ENCODE results near the gene FAAP100.

The FAAP100 gene

GRCh38 chr17:81499601-81499970, 52.6 kb downstream of the FAAP100 start:
- DNase-seq (ENCODE audit: low spot score), result no peak
- TF ChIP-seq, protein P1, sequence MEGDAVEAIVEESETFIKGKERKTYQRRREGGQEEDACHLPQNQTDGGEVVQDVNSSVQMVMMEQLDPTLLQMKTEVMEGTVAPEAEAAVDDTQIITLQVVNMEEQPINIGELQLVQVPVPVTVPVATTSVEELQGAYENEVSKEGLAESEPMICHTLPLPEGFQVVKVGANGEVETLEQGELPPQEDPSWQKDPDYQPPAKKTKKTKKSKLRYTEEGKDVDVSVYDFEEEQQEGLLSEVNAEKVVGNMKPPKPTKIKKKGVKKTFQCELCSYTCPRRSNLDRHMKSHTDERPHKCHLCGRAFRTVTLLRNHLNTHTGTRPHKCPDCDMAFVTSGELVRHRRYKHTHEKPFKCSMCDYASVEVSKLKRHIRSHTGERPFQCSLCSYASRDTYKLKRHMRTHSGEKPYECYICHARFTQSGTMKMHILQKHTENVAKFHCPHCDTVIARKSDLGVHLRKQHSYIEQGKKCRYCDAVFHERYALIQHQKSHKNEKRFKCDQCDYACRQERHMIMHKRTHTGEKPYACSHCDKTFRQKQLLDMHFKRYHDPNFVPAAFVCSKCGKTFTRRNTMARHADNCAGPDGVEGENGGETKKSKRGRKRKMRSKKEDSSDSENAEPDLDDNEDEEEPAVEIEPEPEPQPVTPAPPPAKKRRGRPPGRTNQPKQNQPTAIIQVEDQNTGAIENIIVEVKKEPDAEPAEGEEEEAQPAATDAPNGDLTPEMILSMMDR (IDR thresholded peaks at IDR 0.05), result no peak
- no peak overlapping the region for H3K27ac ChIP-seq
- H3K4me3 ChIP-seq, result no peak overlapping the region

GRCh38 chr17:81498953-81499600, 53.1 kb downstream of the FAAP100 start:
- DNase-seq (ENCODE audit: low spot score), result no peak
- Histone ChIP-seq H3K4me3 (no peak overlapping the region), H3K27ac (no peak overlapping the region)
- TF ChIP-seq, protein P1 (IDR thresholded peaks at IDR 0.05), result no peak

DNA sequence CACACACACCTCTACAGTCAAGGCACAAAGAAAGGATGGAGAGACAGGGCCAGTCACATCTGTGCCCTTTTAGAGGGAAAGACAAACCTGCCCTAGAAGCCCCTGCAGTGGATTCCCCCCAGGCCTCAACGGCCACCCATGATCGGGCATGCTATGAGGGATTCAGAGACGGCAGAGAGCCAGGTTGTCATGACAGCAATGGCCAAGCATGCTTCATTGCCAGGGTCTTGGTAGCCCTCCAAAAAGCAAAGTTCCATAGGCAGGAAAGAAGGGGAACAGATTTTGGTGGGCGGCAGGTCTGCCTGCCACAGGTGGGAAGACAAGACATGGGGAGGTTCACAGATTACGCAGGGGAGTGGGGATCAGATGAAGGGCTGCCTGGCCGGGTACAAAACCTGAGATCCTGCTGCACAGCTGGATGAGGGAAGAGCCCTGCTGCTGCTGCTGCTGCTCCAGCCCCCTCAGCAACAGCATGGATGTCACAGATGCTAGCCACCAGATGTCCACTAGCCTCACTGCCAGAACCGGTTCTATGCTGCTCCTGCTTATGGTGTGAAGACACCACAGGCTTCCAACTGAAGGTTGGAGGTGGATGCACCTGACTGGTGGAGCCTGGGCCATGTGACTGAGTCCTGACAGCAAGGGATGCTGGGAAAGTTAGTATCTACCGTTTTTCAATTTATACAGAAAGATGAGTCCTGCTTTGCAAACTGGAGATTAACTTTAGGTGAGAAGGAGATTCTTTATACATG, 57.4 kb downstream of the FAAP100 start:
- TF ChIP-seq, protein P1 (IDR thresholded peaks at IDR 0.05), result no peak
- no peak overlapping the region for H3K4me3 ChIP-seq
- no peak overlapping the region for H3K27ac ChIP-seq
- DNase-seq (ENCODE audit: low spot score), result no peak

DNA sequence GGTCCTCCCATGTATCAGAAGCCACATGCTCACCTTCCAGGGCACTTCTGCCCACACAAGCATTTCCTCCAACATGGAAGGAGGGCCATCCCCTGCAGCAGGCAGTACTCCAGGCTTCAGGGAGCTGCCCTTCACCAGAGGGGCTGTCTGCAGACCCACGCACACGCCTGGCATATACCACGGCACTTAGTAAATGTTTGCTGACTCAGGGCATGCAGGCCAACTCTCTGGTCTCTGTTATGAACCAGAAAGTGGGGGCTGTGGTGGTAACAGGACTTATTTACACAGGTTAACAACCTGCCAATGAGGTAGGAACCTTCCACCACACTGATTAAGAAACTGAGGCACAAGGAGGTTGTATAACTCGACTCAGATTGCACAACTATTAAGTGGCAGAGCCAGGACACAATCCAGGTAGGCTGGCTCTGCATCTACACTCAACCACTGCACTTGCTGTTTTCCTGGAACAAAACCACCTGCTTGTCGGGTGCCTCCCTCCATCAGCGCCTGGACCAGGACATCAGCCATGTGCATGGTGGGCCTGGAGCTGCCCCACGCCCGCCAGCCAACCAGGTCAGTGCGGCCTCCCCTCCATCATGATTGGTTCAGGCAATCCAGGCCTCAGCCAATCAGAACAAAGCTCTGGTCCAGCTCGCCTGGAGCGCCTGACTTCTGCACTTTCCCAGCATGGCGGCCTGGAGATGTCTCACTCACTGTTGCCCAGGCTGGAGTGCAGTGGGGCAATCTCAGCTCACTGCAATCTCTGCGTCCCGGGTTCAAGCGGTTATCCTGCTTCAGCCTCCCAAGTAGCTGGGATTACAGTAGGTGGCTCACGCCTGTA, 58.7 kb downstream of the FAAP100 start:
- Histone ChIP-seq H3K27ac (no peak overlapping the region), H3K4me3 (no peak overlapping the region)
- no peak for DNase-seq (ENCODE audit: low spot score)
- TF ChIP-seq, protein P1 (IDR thresholded peaks at IDR 0.05), result no peak

DNA sequence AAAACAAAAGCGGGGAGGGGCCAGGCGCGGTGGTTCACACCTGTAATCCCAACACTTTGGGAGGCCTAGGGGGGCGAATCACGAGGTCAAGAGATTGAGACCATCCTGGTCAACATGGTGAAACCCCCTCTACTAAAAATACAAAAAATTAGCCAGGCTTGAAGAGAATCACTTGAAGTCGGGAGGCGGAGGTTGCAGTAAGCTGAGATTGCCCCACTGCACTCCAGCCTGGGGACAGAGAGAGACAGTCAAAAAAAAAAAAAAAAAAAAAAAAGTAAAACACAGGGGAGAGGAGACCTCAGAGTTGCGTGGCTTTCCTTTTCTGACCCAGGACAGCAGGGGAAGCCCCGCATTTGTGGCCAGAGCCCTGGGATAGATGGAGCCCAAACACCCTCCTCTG, 59.4 kb downstream of the FAAP100 start:
- TF ChIP-seq, protein P1 (IDR thresholded peaks at IDR 0.05), result no peak
- Histone ChIP-seq H3K4me3 (no peak overlapping the region), H3K27ac (no peak overlapping the region)
- no peak for DNase-seq (ENCODE audit: low spot score)

- Histone ChIP-seq H3K4me3 (no peak overlapping the region), H3K27ac (no peak overlapping the region)
- DNase-seq (ENCODE audit: low spot score), result no peak
- TF ChIP-seq, protein P1 (IDR thresholded peaks at IDR 0.05), result no peak
Observed at GRCh38 chr17:81492202-81492601, 60.0 kb downstream of the FAAP100 start.

Measured in coronary artery (tissue), 2 donors.